Retinal pigment epithelial cell (primary cell): ENCODE measurements around the gene KIF18A.

ENCODE experiments used
- DNase-seq: peaks from one replicate; pipeline ENCODE4 v3.0.0-alpha.2; 2010; ENCODE audit warnings: low read depth
- H3K4me3 ChIP-seq: 2 replicates; pipeline ENCODE4 v1.5.1; 2011; ENCODE audit warnings: mild to moderate bottlenecking, low read length, control low read depth, moderate library complexity
- TF ChIP-seq, protein P1 (sequence below): conservative IDR thresholded peaks from 2 replicates; pipeline ENCODE4 v1.5.1; 2011; ENCODE audit warnings: low read depth, low read length, control low read depth, inconsistent platforms

The KIF18A gene

DNA sequence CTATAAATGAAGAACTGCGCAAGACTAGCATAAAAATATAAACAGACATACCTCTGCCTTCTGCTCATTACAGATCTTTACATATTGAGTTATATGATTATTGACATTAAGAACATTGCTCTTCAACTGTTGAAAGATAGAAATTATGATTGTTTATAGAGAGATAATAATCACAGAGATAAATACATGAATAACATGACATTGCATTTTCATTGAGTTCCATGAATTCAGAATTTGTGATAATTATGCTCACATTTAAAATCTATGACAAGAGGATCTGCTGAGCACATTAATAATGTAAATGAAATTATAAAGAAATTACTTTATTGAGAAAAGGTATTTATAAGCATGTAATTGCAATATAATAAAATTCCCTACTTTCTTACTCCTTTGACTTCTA is 24.8 kb downstream of the KIF18A start:
- no peak overlapping the region for H3K4me3 ChIP-seq
- TF ChIP-seq, protein P1, sequence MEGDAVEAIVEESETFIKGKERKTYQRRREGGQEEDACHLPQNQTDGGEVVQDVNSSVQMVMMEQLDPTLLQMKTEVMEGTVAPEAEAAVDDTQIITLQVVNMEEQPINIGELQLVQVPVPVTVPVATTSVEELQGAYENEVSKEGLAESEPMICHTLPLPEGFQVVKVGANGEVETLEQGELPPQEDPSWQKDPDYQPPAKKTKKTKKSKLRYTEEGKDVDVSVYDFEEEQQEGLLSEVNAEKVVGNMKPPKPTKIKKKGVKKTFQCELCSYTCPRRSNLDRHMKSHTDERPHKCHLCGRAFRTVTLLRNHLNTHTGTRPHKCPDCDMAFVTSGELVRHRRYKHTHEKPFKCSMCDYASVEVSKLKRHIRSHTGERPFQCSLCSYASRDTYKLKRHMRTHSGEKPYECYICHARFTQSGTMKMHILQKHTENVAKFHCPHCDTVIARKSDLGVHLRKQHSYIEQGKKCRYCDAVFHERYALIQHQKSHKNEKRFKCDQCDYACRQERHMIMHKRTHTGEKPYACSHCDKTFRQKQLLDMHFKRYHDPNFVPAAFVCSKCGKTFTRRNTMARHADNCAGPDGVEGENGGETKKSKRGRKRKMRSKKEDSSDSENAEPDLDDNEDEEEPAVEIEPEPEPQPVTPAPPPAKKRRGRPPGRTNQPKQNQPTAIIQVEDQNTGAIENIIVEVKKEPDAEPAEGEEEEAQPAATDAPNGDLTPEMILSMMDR, result no peak
- DNase-seq, result no peak

DNA sequence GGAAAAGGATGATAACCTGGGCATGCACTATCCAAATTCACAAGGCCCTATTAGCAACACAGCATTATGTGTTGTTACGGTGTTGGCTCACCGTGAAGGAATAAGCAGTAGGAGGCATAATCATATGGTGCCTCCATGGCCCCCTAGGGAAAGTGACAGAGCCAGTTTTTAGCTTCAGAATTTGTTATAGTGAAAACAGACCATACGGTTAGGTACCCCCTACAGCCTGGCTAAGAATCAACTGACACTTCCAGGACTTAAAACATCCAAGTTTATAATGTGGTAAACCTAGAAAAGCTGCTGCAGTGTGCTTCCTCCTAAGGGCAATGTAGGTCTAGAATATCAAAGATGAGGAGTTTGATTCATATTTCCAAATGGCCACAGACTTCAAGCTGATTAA is 30.4 kb downstream of the KIF18A start:
- H3K4me3 ChIP-seq, result no peak overlapping the region
- DNase-seq, result no peak
- TF ChIP-seq, protein P1, result no peak

DNA sequence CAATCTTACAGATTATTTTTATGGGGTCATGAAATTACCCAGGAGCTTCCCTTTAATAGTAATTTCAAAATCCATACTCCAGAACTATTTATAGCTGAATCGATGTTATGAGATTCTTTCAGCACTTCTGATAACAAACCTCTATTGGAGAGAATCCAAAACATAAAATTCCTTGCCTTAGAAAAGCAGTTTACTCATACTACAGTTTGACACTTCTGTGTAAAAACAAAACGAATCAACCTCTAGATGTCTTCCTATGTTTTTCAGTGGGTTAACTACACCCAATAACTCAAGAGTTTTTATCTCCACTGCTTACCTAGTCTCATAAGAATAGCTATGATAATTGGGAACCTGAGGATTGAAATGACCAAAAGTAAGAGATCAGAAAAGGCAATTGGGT is 35.6 kb downstream of the KIF18A start:
- TF ChIP-seq, protein P1, result no peak
- no peak overlapping the region for H3K4me3 ChIP-seq
- no peak for DNase-seq

DNA sequence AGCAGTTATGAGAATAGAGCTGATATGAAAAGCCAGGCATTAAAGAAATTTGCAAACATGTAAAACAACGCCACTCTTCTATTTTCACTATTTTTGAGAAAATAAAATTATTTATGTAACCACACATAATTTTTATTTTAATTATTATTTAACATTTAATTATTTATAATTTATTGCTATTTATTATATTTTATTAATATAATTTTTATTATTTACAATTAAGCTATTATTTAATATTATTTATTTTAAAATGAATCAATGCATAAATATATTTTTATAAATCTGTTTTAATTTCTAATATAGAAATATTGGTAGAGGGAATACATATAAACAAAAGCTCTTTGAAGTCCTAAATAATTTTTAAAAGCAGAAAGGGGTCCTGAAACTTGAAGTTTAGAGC is 36.7 kb downstream of the KIF18A start:
- no peak overlapping the region for H3K4me3 ChIP-seq
- no peak for DNase-seq
- TF ChIP-seq, protein P1, result no peak

DNA sequence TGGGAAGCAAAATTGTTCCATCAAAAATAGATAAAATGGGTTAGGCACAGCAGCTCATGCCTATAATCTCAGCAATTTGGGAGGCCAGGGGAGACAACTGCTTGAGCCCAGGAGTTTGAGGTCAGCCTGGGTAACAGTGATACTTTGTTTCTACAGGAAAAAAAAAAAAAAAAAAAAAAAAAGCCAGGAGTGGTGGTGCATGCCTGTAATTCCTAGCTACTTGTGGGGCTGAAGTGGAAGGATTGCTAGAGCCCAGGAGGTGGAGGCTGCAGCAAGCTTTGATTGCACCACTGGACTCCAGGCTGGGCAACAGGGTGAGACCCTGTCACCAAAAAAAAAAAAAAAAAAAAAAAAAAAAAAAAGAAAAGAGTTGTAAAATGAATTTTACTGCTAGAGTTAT is 49.6 kb downstream of the KIF18A start:
- DNase-seq, result peak; percentile 21
- TF ChIP-seq, protein P1, result no peak

DNA sequence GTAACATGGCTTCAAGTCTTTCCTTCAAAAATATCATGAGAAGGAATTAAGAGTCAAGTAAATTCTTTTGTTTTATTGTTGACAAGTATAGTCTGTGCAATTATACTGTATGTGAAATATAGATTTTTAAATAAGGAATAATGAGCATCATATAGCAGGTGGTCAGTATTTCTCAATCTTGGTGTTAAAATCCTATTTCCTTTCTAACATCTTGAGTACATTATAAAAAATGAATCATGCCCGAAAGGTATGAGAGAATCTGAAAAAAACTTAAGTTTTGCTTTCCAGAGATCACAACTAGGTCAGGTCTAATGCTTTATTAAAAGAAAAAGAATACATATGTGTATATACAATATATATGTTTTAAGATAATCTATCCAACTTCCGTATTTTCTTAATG is 53.1 kb downstream of the KIF18A start:
- TF ChIP-seq, protein P1, result no peak
- DNase-seq, result no peak

More for the DNA sequence above, 49.6 kb downstream of the KIF18A start:
- H3K4me3 ChIP-seq, result no peak overlapping the region

DNA sequence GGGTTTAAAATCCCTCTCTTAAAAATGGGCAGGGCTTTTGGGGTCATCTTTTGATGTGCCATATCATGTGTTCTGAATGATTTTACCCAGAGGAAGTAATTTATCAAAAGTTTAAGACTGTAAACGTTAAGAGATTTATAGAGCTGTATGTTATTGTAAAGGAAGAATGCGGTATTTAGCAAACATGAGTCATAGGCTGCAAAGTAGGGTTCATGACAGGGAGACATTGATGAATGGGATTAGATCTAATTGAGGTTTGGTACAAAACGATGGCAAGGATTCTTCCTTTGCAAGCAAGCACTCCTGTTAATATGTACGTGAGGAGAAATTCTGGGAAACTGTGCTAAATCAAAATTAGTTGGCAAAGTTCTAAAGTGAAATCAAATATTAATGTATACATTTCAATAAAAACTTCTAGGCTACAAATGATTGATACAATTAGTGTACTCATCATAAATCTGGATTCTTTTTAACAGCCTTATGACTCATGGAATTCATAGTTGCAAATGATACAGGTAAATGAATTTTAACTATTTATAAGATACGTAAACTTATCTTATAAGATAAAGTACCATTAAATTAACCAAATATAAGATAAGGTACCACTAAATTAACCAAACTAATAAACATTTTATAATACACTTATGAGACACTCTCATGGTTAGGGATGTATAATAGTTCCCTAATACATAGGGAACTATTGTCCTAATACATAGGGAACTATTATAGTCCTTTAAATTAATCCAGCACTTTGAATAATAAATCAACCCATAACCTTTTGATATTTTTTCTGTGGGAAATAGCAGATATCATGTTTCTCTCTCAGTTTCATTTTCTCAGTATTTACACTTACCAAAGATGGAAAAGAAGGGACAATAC is 58.4 kb downstream of the KIF18A start:
- TF ChIP-seq, protein P1, result no peak
- DNase-seq, result peak; percentile 52
- no peak overlapping the region for H3K4me3 ChIP-seq

More for the DNA sequence above, 53.1 kb downstream of the KIF18A start:
- no peak overlapping the region for H3K4me3 ChIP-seq
